Hepatocyte (in vitro differentiated cells): Measurements from ENCODE around the gene CHN1. TPM values are rescaled to one million over a fixed set of nuclear protein-coding genes. Genes with fewer than 3 reads are reported as not detected.

Experiments used
- DNase-seq: peaks from one replicate; pipeline ENCODE4 v3.0.0-alpha.2; 2016; ENCODE audit warnings: low spot score
- H2AFZ ChIP-seq: fragments of 200-600 bp; sonication (generic); 2 replicates; pipeline ENCODE4 v1.6.0; 2016; ENCODE audit warnings: antibody characterized with exemption, mild to moderate bottlenecking
- H3K27ac ChIP-seq: fragments of 200-600 bp; sonication (generic); 2 replicates; pipeline ENCODE4 v1.5.1; 2016; ENCODE audit warnings: mild to moderate bottlenecking
- H3K27me3 ChIP-seq: fragments of 200-600 bp; sonication (generic); 2 replicates; pipeline ENCODE4 v1.6.1; 2016
- H3K36me3 ChIP-seq: fragments of 200-600 bp; sonication (generic); replicated peaks from 2 replicates; pipeline ENCODE4 v1.5.1; 2016; ENCODE audit warnings: low read depth; ENCODE audit not compliant: insufficient read depth
- H3K4me1 ChIP-seq: fragments of 200-600 bp; sonication (generic); 2 replicates; pipeline ENCODE4 v1.5.1; 2016; ENCODE audit warnings: mild to moderate bottlenecking, moderate library complexity; ENCODE audit not compliant: insufficient read depth
- H3K4me2 ChIP-seq: fragments of 200-600 bp; sonication (generic); 2 replicates; pipeline ENCODE4 v1.6.0; 2016
- H3K4me3 ChIP-seq: fragments of 200-600 bp; sonication (generic); 2 replicates; pipeline ENCODE4 v1.5.1; 2016; ENCODE audit warnings: mild to moderate bottlenecking
- H3K79me2 ChIP-seq: fragments of 200-600 bp; sonication (generic); 2 replicates; pipeline ENCODE4 v1.6.0; 2017; ENCODE audit warnings: mild to moderate bottlenecking
- H3K9me2 ChIP-seq: fragments of 200-600 bp; sonication (generic); replicated peaks from 2 replicates; pipeline ENCODE4 v1.6.0; 2017; ENCODE audit warnings: mild to moderate bottlenecking; ENCODE audit not compliant: insufficient read depth
- H3K9me3 ChIP-seq: fragments of 200-600 bp; sonication (generic); 2 replicates; pipeline ENCODE4 v1.5.1; 2016; ENCODE audit warnings: low read depth, mild to moderate bottlenecking
- H4K20me1 ChIP-seq: fragments of 200-600 bp; sonication (generic); 2 replicates; pipeline ENCODE4 v1.6.0; 2016; ENCODE audit warnings: mild to moderate bottlenecking; ENCODE audit not compliant: insufficient read depth, poor library complexity, severe bottlenecking
- EZH2 ChIP-seq: fragments of 200-600 bp; sonication (generic); IDR thresholded peaks from 2 replicates; pipeline ENCODE4 v1.6.1; 2016; ENCODE audit warnings: antibody characterized with exemption, mild to moderate bottlenecking, borderline replicate concordance
- EZH2phosphoT487 ChIP-seq: fragments of 200-600 bp; sonication (generic); IDR thresholded peaks from one replicate; pipeline ENCODE4 v1.6.1; 2018; ENCODE audit warnings: antibody characterized with exemption, mild to moderate bottlenecking, low read depth, moderate library complexity; ENCODE audit not compliant: unreplicated experiment, severe bottlenecking
- WGBS: methylation state at CpG from one replicate; pipeline ENCODE4 v1.1.6; 2016; ENCODE audit warnings: low lambda C conversion rate; ENCODE audit errors: missing lambda C conversion rate; 5-methylcytosine and 5-hydroxymethylcytosine counted together
- polyA plus RNA-seq: library from polyadenylated mRNA; unstranded; fragments of >200 nt; fragmentation: Nextera tagmentation; extraction: Ambion mirVana; gene quantifications from 2 replicates; pipeline ENCODE4 v1.2.1, GENCODE V29; 2016
- total RNA-seq: library from RNA; depleted of rRNA; stranded (reverse); fragments of >200 nt; gene quantifications from 2 replicates; pipeline ENCODE4 v1.2.3, GENCODE V29; 2014
- TF ChIP-seq, protein P1 (sequence below): fragments of 200-600 bp; sonication (generic); IDR thresholded peaks from 2 replicates; pipeline ENCODE4 v1.5.1; 2016; ENCODE audit warnings: antibody characterized with exemption, mild to moderate bottlenecking; ENCODE audit not compliant: poor library complexity

CHN1 gene
- total and polyA plus RNA-seq, 2 experiments from 2014 or later = 19.2 to 23.0 TPM

GRCh38 chr2:174771136-174771535, 234.0 kb downstream of the CHN1 start:
- WGBS = 66% methylated on average over 3 of the region's 3 CpGs
- Histone ChIP-seq H3K79me2 (no peaks in the 10 kb centered on the region), H3K4me1 (peaks cover 12% of the 10 kb centered on the region), H3K4me3 (no peak overlapping the region), H3K27ac (no peak overlapping the region), H2AFZ (no peak overlapping the region), H3K9me2 (no peaks in the 10 kb centered on the region), H3K4me2 (no peak overlapping the region), H3K27me3 (no peaks in the 10 kb centered on the region), H3K36me3 (no peaks in the 10 kb centered on the region), H3K9me3 (no peaks in the 10 kb centered on the region), H4K20me1 (no peaks in the 10 kb centered on the region)
- DNase-seq = no peak
- TF ChIP-seq EZH2 (no peak), EZH2phosphoT487 (no peak)

DNA sequence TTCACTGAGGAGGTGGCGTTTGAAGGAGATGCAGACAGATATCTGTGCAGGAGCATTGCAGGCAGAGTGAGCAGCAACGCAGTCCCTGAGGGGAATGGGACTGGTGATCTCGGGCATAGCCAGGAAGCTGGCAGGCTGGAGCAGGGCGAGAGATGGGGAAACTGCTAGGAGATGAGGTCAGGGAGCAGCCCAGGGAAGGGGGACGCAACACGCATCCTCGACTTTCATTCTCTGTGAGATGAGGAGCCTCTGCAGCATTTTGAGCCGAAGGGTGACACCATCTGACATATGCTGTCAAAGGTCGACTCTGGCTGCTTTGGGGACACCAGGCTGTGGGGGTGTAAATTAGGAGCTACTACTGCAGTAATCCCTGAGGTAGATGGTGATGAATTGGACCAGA, 236.6 kb downstream of the CHN1 start:
- Histone ChIP-seq H4K20me1 (no peaks in the 10 kb centered on the region), H2AFZ (no peak overlapping the region), H3K27me3 (no peaks in the 10 kb centered on the region), H3K4me2 (no peak overlapping the region), H3K36me3 (no peaks in the 10 kb centered on the region), H3K4me3 (no peak overlapping the region), H3K79me2 (no peaks in the 10 kb centered on the region), H3K9me2 (no peaks in the 10 kb centered on the region), H3K27ac (no peak overlapping the region), H3K4me1 (peaks cover 12% of the 10 kb centered on the region), H3K9me3 (no peaks in the 10 kb centered on the region)
- TF ChIP-seq EZH2 (no peak), EZH2phosphoT487 (no peak)
- TF ChIP-seq, protein P1, sequence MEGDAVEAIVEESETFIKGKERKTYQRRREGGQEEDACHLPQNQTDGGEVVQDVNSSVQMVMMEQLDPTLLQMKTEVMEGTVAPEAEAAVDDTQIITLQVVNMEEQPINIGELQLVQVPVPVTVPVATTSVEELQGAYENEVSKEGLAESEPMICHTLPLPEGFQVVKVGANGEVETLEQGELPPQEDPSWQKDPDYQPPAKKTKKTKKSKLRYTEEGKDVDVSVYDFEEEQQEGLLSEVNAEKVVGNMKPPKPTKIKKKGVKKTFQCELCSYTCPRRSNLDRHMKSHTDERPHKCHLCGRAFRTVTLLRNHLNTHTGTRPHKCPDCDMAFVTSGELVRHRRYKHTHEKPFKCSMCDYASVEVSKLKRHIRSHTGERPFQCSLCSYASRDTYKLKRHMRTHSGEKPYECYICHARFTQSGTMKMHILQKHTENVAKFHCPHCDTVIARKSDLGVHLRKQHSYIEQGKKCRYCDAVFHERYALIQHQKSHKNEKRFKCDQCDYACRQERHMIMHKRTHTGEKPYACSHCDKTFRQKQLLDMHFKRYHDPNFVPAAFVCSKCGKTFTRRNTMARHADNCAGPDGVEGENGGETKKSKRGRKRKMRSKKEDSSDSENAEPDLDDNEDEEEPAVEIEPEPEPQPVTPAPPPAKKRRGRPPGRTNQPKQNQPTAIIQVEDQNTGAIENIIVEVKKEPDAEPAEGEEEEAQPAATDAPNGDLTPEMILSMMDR = no peak
- 85% methylated on average over 9 of the region's 9 CpGs for WGBS
- no peak for DNase-seq

- H3K27me3 ChIP-seq = no peaks in the 10 kb centered on the region
- no peaks in the 10 kb centered on the region for H3K36me3 ChIP-seq
- no peaks in the 10 kb centered on the region for H3K9me3 ChIP-seq
- TF ChIP-seq EZH2 (no peak), EZH2phosphoT487 (no peak)
- TF ChIP-seq, protein P1 = no peak
- peaks cover 8% of the 10 kb centered on the region for H3K4me1 ChIP-seq
- H2AFZ ChIP-seq = no peak overlapping the region
- H3K79me2 ChIP-seq = no peaks in the 10 kb centered on the region
- 73% methylated on average over 1 of the region's 1 CpG for WGBS
- no peaks in the 10 kb centered on the region for H3K9me2 ChIP-seq
- no peak overlapping the region for H3K4me3 ChIP-seq
- no peak for DNase-seq
- no peak overlapping the region for H3K4me2 ChIP-seq
- no peak overlapping the region for H3K27ac ChIP-seq
- H4K20me1 ChIP-seq = no peaks in the 10 kb centered on the region
Observed at GRCh38 chr2:174766271-174766670, 238.9 kb downstream of the CHN1 start.

DNA sequence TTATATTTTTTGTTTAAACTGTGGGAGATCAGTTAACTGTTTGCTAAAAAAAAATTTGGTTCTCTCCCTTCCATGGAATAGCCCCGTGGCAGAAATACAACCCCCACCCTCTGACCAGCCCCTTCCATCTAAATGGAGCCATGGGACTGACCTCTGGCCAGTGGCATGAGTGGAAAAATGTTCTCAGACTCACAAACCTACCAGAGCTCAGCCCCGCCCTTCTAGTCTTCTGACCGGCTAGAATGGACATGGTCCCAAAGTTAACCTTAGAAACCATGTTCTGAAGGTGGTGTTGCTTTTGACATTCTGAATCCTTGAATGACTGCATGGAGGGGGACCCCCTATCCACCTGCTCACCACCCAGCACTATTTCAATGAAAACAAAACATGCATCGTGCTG, 239.6 kb downstream of the CHN1 start:
- peaks cover 11% of the 10 kb centered on the region for H3K4me1 ChIP-seq
- DNase-seq = no peak
- H3K36me3 ChIP-seq = no peaks in the 10 kb centered on the region
- TF ChIP-seq EZH2phosphoT487 (no peak), EZH2 (no peak)
- TF ChIP-seq, protein P1 = no peak
- H2AFZ ChIP-seq = no peak overlapping the region
- H3K27me3 ChIP-seq = no peaks in the 10 kb centered on the region
- no peaks in the 10 kb centered on the region for H4K20me1 ChIP-seq
- no peak overlapping the region for H3K4me3 ChIP-seq
- no peak overlapping the region for H3K27ac ChIP-seq
- no peaks in the 10 kb centered on the region for H3K9me2 ChIP-seq
- H3K79me2 ChIP-seq = no peaks in the 10 kb centered on the region
- H3K4me2 ChIP-seq = no peak overlapping the region
- H3K9me3 ChIP-seq = no peaks in the 10 kb centered on the region
- 84% methylated on average over 4 of the region's 4 CpGs for WGBS
